Central memory CD4-positive, alpha-beta T cell (primary cell): ENCODE measurements around the gene ERRFI1.

ENCODE experiments used
- DNase-seq: peaks from one replicate; pipeline ENCODE4 v3.0.0; 2022

ERRFI1 gene

DNA sequence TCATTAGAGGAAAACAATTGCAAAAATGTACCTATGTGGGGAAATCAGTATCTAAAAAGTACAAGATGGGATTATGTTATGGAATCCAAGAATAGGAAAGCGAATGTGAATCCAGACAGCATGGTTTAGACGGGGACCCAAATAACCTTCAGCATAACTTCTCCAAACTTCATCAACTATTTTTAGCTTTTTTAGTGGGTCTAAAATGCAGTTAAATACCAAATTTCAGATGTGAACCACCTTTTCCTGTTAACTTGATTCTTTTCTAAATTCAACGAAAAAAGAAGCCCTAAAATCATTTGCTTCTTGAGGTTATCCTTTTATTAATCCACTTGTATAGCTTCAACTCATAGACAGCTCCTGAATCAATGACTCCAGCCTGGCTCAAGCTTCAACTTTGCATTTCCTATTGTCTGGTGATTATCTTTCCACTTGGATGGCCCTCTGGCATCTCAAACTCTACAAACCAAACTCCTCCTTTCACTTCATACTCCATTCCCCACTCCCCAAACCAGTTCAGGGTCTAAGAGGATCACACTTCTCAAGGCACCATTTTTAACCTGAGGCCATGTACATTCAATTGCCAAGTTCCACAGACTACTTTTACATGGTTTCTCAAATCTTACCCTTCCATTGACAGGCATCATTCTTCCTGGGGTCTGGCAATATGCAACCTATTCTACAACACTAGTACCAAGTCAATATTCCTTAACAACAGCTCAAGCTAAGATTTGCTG lies 7.4 kb downstream of the ERRFI1 start:
- DNase-seq = no peak

- no peak for DNase-seq
Measured at GRCh38 chr1:8017495-8018197, 8.5 kb downstream of the ERRFI1 start.

DNA sequence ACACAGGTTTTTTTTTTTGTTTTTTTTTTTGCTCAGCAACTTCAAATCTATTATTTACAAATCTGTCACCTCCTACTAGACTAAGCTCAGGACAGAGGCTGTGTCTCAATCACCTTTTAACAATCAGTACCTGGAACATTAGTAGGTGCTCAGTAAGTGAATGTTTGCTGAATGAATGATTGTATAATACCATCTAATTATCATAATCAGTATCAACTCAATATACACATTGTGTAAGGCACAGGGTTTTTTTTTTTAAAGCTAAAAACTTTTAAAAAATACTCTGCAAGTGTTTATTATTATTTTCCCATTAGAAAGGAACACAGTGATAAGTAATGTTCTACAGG lies 9.2 kb downstream of the ERRFI1 start:
- DNase-seq = no peak

DNA sequence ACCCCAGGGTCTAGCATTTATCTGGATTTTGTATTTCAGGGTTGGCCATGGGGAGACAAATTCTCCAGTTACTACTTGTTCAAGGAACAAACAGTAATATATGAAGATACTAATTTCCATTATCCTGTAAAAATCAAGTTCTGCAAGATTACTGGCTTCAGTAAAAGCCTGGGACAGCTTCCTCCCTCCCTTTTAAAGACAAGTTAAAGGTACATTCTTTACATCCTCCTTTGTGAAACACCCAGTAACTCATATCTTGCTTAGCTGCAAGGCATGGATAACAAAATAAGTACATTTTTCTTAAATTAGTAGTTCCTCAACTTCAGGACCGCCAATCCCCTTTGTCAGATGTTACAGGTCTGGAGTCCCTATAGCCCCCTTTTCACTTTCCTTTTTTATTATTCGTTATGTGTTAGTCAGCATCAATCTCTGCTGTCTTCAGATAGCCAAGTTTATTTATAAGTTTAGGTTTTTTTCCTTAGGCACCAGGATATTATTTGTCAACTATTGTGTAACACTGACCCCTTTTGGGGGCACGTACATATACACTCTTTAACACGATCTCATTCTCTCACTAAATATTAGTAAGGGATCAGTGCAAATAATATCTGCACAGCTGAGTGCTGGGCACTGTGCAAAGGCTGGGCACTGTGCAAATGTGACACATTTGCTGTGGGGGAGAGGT lies 9.8 kb downstream of the ERRFI1 start:
- DNase-seq = no peak

DNA sequence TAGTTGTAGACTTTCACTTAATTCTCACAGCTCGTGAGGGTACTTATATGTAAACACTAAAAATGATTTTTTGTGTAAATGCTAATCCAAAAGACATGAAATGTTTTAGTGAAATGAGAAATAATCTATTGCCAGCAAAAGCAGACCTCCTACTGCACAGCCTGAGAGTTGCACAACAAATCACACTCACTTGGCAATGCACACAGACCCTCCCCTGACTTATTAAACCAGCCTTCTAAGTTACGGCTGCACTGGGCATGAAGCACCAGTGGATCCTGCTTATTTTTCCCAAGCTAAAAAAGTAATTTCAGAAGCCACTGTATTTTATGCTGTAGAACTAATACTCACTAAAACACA lies 10.3 kb downstream of the ERRFI1 start:
- DNase-seq = no peak

DNA sequence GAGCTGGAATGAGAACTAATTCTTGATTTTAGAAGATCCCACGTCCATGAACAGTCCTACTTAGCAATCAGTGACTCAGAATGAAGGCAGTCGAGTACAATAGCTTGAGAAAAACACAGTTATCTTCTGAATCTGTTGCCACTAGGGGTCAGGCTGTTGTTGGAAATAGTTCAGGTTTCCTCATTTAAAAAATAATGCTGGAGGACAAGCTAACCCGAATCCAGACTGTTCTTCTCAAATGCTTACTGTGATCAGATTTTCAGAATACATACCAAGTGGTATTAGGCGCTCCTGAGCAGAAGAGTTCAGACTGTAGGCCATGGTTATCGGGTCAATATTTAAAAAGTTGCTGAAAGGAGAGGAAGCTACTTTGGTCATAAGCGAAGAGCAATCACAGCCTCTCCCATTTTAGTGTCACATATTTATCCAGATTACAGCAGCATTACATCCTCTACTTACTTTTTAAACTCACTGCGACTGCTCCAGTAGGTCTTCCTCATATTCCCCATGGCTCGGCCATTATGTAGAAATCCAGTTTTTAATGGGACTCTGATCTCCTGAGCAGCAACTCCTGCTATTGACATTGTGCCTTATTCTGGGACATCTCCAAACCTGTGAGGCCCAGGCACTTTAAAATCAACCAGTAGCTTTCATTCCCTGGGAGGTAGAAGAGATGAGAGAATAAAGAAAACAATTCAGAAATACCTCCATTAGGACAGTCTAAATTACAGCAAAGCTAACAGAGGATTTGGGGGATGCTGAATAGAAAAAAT lies 10.9 kb downstream of the ERRFI1 start:
- DNase-seq = peak; percentile 41

DNA sequence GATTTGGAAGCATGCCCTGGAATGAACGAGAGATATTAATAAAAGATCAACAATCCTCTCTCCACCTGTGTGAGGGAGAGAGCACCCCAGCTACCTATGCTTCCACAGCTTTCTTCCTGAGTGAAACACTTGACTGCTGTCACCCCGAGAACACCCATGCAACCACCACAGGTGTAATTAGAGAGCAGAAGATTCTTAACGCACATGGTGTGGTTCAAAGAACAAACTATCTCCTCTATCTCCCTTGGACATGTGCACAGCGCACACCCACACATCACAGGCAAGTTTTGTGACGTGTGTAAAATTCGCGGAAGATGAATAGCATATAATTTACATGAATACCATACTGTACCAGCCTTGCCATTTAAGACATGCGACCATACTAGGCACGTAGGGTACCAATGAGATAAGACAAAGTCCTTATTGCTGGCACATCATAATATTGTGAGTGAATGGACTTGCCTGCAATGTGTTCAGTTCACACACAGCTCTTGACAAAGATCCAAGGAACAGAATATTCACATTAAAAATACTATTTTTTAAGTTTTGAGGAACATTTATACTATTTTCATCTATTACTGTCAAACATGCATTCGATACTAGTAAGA lies 11.6 kb downstream of the ERRFI1 start:
- DNase-seq = no peak

- no peak for DNase-seq
Measured at GRCh38 chr1:8013800-8014199, 12.3 kb downstream of the ERRFI1 start.

- no peak for DNase-seq
Measured at GRCh38 chr1:8013399-8013798, 12.7 kb downstream of the ERRFI1 start.

DNA sequence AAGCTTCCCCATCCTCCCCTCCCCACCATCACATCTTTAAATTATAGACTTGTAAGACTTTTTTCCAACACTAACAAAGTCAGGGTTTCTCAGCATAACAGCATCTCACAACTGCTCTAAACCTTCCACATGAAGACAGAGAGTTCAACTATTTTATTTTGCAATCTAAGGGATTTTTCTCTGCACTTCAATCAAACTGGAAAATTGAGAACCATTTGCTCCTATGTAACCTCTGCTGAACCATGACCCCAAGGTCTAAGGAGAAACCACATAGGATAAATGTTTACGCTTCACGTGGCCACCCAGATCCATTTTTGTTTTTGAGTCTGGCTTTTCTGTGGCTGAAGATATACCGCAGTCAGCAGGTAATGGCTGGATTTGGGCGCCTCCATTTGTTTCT lies 13.2 kb downstream of the ERRFI1 start:
- DNase-seq = no peak

DNA sequence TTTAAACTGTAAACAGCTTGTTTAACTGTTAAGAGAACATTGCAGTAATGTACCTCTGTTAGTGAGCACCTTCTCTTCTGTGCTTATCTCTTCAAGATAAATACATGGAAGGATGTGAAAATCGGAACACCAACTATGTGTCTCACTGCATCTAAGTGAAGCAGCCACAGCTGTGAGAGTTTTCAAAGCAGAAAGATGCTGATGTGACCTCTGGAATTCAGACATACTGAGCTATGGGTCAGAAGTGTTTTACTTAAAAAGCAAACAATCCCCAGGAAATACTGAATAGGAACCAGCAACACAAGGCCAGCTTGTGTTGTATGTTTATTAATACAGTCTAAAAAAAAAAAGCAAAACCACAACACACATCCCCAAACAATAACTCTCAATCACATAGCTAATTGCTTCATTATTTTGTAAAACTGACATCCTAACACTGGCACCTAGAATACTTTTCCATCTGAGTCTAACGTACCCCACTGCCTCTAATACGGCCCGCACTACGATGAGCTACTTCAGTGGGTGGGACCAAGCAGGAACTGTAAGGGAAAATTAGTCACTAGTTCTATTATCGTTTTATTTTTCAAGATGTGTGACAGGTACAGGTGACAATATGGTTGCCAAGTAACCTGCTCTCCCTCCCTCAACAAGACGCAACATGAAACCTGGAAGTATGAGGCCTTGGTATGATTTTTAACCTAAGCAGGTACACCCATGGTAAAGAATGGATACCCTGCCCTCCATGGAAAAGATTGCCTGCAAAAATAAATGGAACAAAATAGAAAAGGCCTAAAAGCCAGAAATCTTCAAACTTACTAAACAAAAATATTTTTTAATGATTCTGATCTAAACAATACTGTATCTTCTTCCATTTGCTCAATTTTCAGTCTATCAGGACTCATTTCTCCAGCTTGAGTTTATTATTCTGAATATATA lies 13.9 kb downstream of the ERRFI1 start:
- DNase-seq = no peak

DNA sequence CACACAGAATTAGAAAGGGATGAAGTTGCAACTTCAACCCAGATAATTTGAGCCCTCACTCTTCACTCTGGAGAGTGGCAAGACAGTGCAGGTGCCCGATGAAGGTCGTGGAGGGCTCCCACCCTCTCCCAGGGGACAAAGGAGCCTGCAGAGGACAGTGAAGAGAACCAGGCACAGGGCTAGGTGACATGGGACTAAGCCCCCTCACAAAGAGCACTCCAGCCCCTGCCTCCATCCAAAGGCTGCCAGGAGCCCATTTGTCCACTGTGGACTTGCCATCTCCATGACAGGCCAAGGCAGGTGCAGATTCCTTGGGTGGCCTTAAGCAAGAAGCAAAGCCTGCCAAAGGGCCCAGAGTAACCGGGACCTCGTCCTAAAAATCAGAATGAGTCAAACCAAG lies 15.1 kb downstream of the ERRFI1 start:
- no peak for DNase-seq

DNA sequence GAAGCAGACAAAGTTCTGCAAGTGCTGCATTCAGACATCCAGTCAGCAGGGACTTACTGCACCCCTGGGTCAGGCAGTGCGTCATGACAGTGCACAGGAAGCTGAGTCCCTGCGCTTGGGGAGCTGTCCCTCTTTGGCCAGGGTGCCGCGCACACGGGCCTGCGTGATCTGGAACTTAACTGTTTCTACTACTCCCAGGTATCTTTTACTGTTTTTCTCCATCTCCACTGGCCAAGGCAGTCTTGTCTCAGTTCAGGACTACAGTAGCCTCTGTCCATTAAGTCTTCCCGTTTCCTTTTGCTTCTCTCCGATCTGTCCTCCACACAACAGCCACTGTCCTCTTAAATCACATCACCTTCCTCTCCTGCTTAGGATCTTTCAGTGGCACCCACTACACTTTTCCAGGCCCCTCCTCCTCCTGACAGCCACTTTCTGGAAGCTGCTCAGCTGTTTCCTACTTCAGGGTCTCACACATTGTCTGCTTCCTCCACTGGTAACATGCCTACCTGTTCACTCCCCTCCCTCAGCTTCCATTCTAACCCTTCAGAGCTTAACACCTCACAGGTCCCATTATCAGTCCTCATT lies 15.9 kb downstream of the ERRFI1 start:
- no peak for DNase-seq

GRCh38 chr1:8009043-8010002 lies 16.8 kb downstream of the ERRFI1 start:
- no peak for DNase-seq

DNA sequence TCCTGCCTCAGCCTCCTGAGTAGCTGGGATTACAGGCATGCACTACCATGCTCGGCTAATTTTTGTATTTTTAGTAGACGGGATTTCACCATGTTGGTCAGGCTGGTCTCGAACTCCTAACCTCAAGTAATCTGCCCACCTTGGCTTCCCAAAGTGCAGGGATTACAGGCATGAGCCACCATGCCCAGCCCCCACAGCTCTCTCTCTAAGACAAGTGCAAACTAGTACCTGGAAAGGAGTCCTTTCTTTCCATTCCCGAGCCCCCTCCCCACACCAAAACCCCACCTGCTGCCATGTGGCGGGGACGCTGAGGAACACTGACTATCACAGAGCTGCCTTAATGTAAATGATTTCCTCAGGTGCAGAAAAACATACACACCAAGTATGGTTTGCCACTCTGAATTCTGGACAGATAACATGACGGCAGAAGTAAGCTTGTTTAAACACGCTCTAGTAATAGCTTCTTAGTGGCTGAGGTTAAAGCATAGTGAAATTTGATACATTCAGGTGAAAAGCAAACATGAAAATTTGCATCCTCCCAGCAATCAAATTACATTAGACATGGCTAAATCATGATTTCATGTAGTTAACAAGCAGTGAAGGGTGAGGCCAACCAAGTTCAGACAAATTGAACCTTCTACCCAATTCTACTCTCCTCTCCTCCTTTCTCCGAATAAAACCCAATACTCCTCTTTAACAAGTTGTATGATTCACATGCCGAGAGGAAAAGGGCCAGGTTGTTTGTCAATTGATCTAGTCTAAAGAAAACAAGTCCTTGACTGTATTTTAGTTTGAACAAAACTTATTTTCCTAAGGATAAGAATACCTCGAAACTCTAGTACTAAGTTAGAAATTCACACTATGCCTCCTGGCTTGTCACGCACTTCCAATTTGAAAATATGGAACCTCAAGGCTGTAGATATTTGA lies 19.8 kb downstream of the ERRFI1 start:
- DNase-seq = no peak

DNA sequence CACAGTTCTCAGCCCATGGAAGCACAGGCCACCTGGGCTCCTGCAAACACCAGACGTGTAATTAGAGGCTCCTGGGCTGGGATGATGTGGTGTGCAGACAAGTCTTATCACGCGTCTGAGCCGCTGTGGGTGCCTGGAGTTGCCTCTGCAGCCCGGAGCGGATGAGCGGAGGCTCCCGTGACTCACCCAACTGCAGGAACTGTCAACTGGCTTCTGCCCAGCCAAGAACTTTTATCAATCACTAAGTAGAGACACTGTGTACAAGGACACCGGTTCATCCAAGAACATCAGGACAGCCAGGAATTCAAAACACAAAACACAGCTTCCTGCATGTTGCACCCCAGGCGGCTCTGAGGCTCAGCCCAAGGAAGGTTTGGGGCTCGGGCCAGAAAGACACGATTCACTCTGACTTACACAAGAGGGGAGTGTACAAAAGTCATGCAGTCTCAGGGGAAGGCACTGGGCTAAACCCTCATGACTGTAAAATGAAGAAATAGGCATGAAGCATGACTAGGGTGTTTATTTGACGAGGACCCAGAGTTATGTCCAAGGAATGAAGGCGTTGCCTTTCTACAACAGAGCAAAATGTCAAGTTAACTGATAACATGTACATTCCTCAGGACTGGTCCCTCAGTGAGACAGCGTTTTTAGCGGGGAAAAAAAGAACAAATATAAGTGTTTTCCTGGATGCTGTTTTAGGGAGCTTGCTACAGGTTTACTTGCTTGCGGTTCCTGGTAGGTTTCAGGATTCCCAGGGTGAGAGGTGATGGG lies 21.1 kb downstream of the ERRFI1 start:
- DNase-seq = no peak

DNA sequence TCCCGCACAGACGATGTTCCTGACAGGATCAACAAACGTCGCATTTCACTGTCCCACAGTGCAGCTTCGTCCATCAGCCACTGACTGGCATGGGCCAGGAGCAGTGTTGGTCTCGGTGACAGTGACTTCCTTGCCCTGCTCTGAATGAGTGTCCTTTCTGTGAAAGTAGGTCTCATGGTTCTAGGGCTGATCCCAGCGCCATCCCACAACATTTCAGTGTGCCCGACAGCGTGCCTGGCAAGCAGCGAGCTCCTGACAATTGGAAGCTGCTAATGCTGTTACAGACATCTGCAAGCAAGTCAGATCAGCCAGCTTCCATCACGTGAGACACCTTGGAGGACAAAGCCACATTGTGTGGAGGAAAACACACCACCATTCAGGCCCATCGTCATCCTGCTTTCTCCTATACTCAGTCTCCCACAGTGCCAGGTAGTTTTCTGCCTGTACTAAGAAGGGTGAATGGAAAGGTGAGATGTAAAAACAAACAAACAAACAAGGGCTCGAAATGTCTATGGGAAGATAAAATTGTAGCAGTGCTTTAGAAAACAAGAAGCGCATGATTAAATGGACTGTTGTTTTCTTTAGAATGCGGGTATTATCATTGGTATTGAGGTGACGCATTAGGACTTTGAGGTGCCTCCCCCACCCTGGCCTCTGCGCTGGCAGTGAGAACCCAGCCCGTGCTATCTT lies 21.9 kb downstream of the ERRFI1 start:
- DNase-seq = no peak
